GM12875 (cell line): ENCODE measurements around the gene TEX48.

Source experiments
- H3K4me3 ChIP-seq: one replicate; pipeline ENCODE4 v1.5.1; 2011; ENCODE audit warnings: low read depth, low read length, control low read depth
- CTCF ChIP-seq: IDR thresholded peaks from 2 replicates; pipeline ENCODE4 v1.5.1; 2011; ENCODE audit warnings: low read depth, mild to moderate bottlenecking, control low read depth, inconsistent platforms, low read length, moderate library complexity, borderline replicate concordance; ENCODE audit not compliant: insufficient read depth

Gene TEX48

GRCh38 chr9:114706711-114707110 is 24.7 kb upstream of the TEX48 start:
- H3K4me3 ChIP-seq, result no peak overlapping the region
- TF ChIP-seq CTCF, result no peak

GRCh38 chr9:114701988-114702387 is 20.0 kb upstream of the TEX48 start:
- no peak overlapping the region for H3K4me3 ChIP-seq
- TF ChIP-seq CTCF, result no peak

- H3K4me3 ChIP-seq, result no peak overlapping the region
- TF ChIP-seq CTCF, result no peak
These were observed 16.0 kb upstream of the TEX48 start for GRCh38 chr9:114697951-114698351.

- H3K4me3 ChIP-seq, result no peak overlapping the region
- TF ChIP-seq CTCF, result no peak
These were observed 15.0 kb upstream of the TEX48 start for GRCh38 chr9:114696814-114697544.

GRCh38 chr9:114695948-114696347 is 14.0 kb upstream of the TEX48 start:
- H3K4me3 ChIP-seq, result no peak overlapping the region
- no peak for TF ChIP-seq CTCF

- no peak overlapping the region for H3K4me3 ChIP-seq
- no peak for TF ChIP-seq CTCF
These were observed 12.8 kb upstream of the TEX48 start for GRCh38 chr9:114694719-114695269.

GRCh38 chr9:114694146-114694545 is 12.2 kb upstream of the TEX48 start:
- TF ChIP-seq CTCF, result no peak
- H3K4me3 ChIP-seq, result no peak overlapping the region
